MM.1S (cell line): ENCODE measurements around the gene SFMBT1.

Experiments
- EZH2 ChIP-seq: fragments of 300-600 bp; sonication (generic); optimal IDR thresholded peaks from 2 replicates; pipeline ENCODE3; 2017; ENCODE audit warnings: low read depth, mild to moderate bottlenecking, antibody characterized with exemption, low read length, mixed read lengths
- EZH2phosphoT487 ChIP-seq: fragments of 300-600 bp; sonication (generic); IDR thresholded peaks from 2 replicates; pipeline ENCODE4 v1.6.1; 2018; ENCODE audit warnings: antibody characterized with exemption, low read length
- TF ChIP-seq, protein P1 (sequence below): fragments of 300-600 bp; sonication (generic); IDR thresholded peaks from 2 replicates; pipeline ENCODE4 v1.5.1; 2016; ENCODE audit warnings: antibody characterized with exemption, low read length, mixed read lengths

DNA sequence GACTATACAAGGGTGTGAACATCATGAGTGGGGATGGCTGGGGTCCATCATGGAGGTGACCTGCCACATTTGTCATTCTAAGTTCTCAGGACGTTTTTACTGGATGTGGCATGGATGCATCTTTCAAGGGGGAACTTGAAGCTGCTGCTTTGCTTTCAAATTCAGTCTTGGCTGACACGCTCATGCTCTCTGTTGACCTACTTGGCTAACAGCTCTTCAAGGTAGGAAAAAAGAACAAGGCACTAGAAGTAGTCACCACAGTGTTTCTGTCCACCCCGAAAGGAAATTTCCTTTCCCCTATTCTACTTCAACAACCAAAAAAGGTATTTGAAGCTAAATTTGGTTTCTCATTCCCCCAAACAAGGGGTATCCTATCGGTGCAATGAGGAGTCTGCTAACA lies 163.5 kb downstream of the SFMBT1 start:
- TF ChIP-seq, protein P1, sequence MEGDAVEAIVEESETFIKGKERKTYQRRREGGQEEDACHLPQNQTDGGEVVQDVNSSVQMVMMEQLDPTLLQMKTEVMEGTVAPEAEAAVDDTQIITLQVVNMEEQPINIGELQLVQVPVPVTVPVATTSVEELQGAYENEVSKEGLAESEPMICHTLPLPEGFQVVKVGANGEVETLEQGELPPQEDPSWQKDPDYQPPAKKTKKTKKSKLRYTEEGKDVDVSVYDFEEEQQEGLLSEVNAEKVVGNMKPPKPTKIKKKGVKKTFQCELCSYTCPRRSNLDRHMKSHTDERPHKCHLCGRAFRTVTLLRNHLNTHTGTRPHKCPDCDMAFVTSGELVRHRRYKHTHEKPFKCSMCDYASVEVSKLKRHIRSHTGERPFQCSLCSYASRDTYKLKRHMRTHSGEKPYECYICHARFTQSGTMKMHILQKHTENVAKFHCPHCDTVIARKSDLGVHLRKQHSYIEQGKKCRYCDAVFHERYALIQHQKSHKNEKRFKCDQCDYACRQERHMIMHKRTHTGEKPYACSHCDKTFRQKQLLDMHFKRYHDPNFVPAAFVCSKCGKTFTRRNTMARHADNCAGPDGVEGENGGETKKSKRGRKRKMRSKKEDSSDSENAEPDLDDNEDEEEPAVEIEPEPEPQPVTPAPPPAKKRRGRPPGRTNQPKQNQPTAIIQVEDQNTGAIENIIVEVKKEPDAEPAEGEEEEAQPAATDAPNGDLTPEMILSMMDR: no peak
- no peak for TF ChIP-seq EZH2
- TF ChIP-seq EZH2phosphoT487: no peak
